GM19240 (cell line): ENCODE data around the gene ERN1.

Source experiments
- DNase-seq: peaks from one replicate; pipeline ENCODE4 v3.0.0; 2011; ENCODE audit warnings: low spot score; ENCODE audit not compliant: insufficient read length

Gene ERN1

GRCh38 chr17:64005734-64006167 is 124.2 kb downstream of the ERN1 start:
- no peak for DNase-seq

- DNase-seq, result no peak
Measured at GRCh38 chr17:64004903-64005733, 124.8 kb downstream of the ERN1 start.

GRCh38 chr17:64004218-64004770 is 125.7 kb downstream of the ERN1 start:
- DNase-seq, result no peak

DNA sequence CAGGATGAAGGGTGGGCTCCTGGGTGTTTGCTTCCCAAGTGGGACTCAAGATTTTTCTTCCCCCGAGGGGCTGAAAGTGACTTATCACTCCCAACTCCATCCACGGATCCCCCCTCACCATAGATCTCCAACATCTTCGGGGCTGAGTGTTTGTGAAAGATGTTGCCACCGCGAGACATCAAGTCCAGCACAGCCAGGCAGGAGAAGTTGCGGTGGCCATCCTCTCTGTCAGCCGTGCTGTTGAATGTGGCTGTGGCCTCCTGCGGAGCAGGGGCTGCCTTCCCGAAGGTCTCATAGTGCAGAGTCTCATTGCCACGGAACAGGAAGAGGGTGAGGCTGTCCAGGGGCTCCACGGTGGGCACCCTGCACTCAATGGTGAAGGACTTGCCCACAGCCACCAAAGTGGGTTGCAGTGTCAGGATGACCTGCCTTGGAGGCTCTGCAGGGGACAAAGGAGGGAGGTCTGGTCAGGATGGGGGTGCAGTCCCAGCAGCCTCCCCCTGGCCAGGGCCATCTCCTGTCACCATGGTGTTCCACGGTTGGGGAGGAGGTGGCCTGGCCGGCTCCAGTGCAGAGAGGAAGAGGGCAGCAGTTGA is 126.3 kb downstream of the ERN1 start:
- no peak for DNase-seq

- DNase-seq, result no peak
Measured at GRCh38 chr17:64002658-64003525, 127.1 kb downstream of the ERN1 start.

- no peak for DNase-seq
Measured at GRCh38 chr17:64001763-64002529, 128.0 kb downstream of the ERN1 start.

GRCh38 chr17:64001091-64001579 is 128.8 kb downstream of the ERN1 start:
- no peak for DNase-seq

DNA sequence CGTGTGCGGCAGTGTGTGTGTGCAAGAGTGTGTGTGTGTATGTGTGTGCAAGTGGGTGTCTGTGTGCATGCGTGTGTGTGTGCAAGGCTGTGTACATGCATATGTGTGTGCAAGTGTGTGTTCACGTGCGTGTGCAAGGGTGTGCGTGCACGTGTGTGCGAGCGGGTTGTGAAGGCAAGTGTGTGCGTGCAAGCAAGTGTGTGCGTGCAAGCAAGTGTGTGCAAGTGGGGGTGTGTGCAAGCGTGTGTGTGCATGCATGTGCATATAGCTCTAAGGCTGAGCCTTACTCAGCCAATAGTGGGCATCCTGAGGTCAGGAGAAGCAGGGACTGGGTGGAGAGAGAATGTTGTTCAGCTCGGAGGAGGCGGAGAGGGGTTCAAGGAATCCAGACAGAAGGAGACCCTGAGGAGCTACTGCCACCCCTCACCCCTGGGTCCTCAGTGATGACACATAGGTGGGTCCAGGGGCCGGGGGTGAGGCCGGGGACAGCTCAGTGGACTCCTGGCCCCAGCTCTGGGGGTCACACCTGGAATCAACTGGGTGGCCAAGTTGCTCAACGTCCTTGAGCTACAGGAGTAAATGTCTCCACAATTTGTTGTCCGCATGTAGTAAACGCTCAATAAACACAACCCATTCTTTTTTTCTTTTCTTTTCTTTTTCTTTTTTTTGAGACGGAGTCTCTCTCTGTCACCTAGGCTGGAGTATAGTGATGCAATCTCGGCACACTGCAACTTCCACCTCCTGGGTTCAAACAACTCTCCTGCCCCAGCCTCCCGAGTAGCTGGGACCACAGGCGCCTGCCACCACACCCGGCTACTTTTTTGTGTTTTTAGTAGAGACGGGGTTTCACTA is 130.0 kb downstream of the ERN1 start:
- DNase-seq, result no peak

- DNase-seq, result no peak
Measured at GRCh38 chr17:63998721-63999679, 130.9 kb downstream of the ERN1 start.

- DNase-seq, result peak; percentile 85
Measured at GRCh38 chr17:63998050-63998720, 131.8 kb downstream of the ERN1 start, which contains the start of gene PRR29. Gene PRR29, plus strand, starts transcription at chr17:63998351. Its CDS starts 14 bp downstream, at chr17:63998365.

DNA sequence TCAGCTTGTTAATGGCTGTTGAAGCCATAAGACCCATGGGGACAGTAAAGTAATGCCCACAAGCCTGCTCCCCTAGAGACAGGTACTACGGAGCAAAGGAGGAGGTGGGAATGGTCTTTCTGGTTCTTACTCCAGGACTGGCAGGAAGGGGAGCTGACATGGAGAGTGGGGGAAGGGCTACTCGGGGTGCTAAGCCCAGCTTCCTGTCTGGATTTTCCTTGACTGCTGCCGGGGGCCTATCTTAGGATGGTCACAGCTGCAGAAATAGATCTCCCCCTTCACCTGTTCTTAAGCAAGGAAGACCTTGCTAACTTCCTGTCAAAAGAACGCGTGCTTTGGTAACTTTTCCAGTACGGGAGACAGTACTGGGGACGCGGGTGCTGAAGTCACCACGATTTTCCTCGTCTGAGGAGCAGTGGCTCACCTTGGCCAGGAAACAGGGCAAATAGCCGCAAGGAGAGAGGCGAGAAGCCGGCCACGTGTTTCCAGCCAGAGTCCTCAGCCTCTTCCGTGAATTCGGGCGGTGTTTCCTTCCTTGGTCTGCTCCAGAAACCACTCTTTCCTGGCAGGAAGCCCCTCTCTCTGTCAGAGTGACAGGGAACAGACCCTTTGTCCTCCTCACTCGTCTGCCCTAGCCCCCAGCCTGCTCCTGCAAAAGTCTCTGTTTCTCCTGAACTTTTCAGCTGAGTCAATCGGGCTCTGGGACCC is 132.4 kb downstream of the ERN1 start:
- no peak for DNase-seq

- DNase-seq, result no peak
Measured at GRCh38 chr17:63996430-63997182, 133.3 kb downstream of the ERN1 start.

DNA sequence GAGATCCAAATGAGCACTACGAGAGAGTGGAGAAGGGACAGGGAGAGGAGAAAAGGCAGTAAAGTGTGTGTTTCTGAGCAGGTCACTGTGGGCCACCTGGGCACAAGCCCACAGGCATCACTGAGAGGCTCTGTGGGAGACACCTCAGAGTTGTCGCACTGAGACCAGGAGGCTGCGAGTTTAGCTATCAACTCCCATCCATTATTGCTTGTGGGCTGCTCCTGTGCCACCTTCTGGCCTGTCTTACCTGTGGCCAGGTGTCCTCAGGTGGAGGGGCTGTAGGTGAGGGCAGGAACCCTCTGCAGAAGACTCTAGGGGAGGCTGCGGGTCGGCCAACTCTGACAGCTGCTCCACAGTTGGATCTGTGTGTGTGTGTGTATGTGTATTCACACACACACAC is 134.3 kb downstream of the ERN1 start:
- no peak for DNase-seq

DNA sequence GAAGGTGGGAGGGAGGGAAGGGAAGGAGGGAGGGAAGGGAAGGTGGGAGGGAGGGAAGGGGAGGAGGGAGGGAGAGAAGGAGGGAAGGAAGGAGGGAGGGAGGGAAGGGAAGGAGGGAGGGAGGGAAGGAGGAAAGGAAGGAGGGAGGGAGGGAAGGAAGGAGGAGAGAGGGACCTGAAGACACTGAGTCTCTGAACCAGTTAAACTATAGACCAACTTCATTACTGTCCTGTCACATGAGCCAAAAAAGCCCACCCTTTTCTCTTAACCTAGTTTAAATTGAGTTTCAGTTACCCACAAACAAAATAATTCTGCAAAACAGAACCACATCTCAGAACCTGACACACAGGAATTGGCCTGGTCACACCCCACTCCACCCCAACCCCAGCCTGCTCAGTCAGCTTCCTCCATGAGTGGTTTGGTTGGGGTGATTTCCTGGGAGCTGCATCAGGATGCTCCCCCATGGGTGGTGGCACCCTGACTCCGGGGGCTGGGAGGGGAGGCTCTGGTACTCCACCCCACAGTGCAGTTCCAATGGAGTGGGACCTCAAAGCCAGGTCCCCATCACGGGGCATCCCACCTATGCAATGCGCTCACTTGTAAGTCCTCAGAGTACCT is 136.5 kb downstream of the ERN1 start:
- no peak for DNase-seq

DNA sequence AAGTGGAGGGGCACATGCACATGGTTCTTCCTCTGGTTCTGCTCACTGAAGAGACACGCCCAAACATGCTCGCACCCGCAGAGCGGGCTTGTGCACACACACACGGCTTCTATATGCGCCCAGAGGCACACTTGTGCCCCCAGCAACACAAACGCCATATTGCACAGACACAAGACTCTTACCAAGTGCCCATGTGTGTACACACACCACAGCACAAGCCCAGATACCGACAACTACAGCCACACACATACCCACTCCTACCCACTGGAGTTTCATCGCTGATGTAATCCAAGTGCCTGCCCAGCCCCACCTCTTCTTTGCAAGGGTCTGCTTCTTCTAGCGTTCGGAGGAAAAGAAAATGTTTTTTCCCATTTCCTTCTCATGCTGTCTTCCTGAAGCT is 138.3 kb downstream of the ERN1 start:
- no peak for DNase-seq
